NT2/D1 (cell line): ENCODE results near the gene IRF7.

ENCODE experiments used
- DNase-seq: peaks from one replicate; pipeline ENCODE4 v3.0.0-alpha.2; 2011; ENCODE audit warnings: low read depth, low spot score
- H3K27me3 ChIP-seq: 2 replicates; pipeline ENCODE4 v1.6.0; 2011; ENCODE audit warnings: mild to moderate bottlenecking; ENCODE audit not compliant: insufficient read length, insufficient read depth
- H3K36me3 ChIP-seq: 2 replicates; pipeline ENCODE4 v1.6.1; 2011; ENCODE audit warnings: mild to moderate bottlenecking, low read length, mixed read lengths; ENCODE audit not compliant: insufficient read depth, insufficient read length
- H3K4me1 ChIP-seq: 2 replicates; pipeline ENCODE4 v1.5.1; 2011; ENCODE audit not compliant: insufficient read depth, insufficient read length
- H3K4me3 ChIP-seq: 2 replicates; pipeline ENCODE4 v1.5.1; 2011; ENCODE audit warnings: low read depth; ENCODE audit not compliant: insufficient read length
- H3K9ac ChIP-seq: 2 replicates; pipeline ENCODE4 v1.6.0; 2011; ENCODE audit warnings: low read depth; ENCODE audit not compliant: insufficient read length
- H3K9me3 ChIP-seq: 2 replicates; pipeline ENCODE4 v1.5.1; 2011; ENCODE audit warnings: mild to moderate bottlenecking, low read length; ENCODE audit not compliant: insufficient read depth
- SUZ12 ChIP-seq: IDR thresholded peaks from 2 replicates; pipeline ENCODE4 v1.6.1; 2011; ENCODE audit not compliant: insufficient read length, insufficient read depth; ENCODE audit errors: extremely low read depth
- YY1 ChIP-seq: IDR thresholded peaks from 2 replicates; pipeline ENCODE4 v1.6.1; 2011; ENCODE audit not compliant: insufficient read length, insufficient read depth
- ZNF274 ChIP-seq: IDR thresholded peaks from 2 replicates; pipeline ENCODE4 v1.6.1; 2011; ENCODE audit warnings: mild to moderate bottlenecking, low read depth, low read length

Gene IRF7

DNA sequence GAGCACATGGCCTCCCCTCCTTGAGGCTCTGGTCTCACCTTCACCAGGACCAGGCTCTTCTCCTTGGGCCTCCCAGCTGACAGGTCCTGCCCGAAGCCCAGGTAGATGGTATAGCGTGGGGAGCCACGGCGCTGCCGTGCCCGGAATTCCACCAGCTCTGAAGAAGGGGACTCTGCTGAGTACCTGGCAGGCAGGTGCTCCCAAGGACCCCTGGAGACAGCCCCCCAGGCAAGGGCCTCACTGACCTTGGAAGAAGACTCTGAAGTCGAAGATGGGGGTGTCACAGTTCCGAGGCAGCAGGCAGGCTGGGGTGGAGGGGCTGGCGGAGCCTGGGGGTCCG lies 2.8 kb downstream of the IRF7 start:
- no peaks in the 10 kb centered on the region for H3K27me3 ChIP-seq
- TF ChIP-seq ZNF274, result no peak
- TF ChIP-seq YY1, result no peak
- TF ChIP-seq SUZ12, result no peak
- no peak overlapping the region for H3K4me3 ChIP-seq
- H3K9me3 ChIP-seq, result no peaks in the 10 kb centered on the region
- no peak for DNase-seq
- peaks cover 30% of the 10 kb centered on the region for H3K4me1 ChIP-seq
- H3K36me3 ChIP-seq, result peaks cover 93% of the 10 kb centered on the region
- H3K9ac ChIP-seq, result no peak overlapping the region

DNA sequence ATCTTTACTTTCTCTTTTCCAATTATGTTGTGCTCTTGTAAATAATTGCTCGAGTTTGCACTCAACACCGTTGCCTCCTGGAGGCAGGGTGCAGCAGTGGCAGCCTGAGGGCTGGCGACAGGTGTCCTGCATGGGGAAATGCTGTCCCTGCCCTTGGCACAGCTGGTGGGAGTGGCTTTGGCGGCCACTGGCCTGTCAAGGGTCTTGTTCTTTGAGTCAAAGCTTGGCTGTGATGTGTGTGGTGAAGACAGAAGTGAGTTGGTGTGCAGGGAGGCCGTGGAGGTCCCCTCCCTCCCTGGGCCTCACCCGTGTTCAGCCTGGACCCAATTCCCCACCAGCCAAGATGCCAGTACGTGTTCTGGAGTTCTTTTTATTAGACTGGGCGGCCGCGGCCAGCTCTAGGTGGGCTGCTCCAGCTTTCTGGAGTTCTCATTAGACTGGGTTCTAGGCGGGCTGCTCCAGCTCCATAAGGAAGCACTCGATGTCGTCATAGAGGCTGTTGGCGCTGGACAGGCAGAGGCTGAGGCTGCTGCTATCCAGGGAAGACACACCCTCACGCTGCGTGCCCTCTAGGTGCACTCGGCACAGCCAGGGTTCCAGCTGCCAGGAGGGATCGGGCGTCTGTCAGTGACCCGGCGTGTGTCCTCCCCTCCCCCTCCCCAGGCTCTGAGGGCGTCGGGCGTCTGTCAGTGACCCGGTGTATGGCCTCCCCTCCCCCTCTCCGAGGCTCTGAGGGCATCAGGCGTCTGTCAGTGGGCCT lies 3.4 kb downstream of the IRF7 start:
- no peak for DNase-seq
- Histone ChIP-seq H3K4me1 (peaks cover 31% of the 10 kb centered on the region), H3K9me3 (no peaks in the 10 kb centered on the region), H3K27me3 (no peaks in the 10 kb centered on the region), H3K36me3 (peaks cover 94% of the 10 kb centered on the region), H3K9ac (no peak overlapping the region), H3K4me3 (no peak overlapping the region)
- TF ChIP-seq SUZ12 (no peak), ZNF274 (no peak), YY1 (no peak)

DNA sequence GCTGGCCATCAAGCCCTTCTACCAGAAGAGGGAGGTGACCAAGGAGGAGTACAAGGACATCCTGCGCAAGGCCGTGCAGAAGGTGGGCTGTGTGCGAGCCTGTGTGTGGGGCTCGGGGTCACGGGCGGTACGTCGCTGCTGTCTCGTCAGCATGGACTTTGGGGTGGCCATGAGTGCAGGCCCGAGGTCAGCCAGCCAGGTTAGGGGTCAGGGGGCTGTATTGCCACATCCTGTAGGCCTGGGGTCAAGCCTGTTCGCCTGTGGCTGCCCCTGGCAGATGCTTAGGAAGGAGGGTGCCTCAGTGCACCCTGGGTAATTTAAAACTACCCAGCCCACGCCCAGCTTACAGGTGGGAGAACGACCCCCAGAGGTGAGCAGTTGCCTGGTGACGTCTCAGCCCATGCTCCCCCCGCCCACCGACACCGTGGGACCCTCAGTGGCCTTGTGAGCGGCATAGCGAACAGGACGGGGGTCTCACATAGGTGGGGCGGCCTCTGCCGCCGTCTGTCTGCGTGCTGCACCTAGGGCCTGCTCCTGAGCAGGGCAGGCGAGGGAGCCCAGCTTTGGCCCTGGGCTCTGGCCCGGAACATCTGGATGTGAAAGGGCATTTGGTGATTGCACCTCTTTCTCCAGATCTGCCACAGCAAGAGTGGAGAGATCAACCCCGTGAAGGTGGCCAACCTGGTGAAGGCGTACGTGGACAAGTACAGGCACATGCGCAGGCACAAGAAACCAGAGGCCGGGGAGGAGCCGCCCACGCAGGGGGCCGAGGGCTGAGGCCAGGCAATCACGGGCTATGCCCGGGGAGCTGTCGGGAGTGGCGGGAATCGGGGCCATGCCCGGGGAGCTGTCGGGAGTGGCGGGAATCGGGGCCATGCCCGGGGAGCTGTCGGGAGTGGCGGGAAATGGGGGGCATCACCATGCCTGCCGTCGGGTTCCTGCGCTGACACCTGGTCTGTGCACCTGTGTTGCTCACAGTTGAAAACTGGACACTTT lies 4.5 kb downstream of the IRF7 start:
- Histone ChIP-seq H3K27me3 (no peaks in the 10 kb centered on the region), H3K9ac (no peak overlapping the region), H3K4me1 (peaks cover 29% of the 10 kb centered on the region), H3K9me3 (no peaks in the 10 kb centered on the region), H3K4me3 (no peak overlapping the region), H3K36me3 (peaks cover 94% of the 10 kb centered on the region)
- TF ChIP-seq ZNF274 (no peak), YY1 (no peak), SUZ12 (no peak)
- DNase-seq, result no peak

GRCh38 chr11:610146-610801 lies 5.5 kb downstream of the IRF7 start:
- Histone ChIP-seq H3K36me3 (peaks cover 95% of the 10 kb centered on the region), H3K4me3 (no peak overlapping the region), H3K9ac (no peak overlapping the region), H3K9me3 (no peaks in the 10 kb centered on the region), H3K27me3 (no peaks in the 10 kb centered on the region), H3K4me1 (peaks cover 37% of the 10 kb centered on the region)
- no peak for TF ChIP-seq SUZ12
- no peak for TF ChIP-seq ZNF274
- TF ChIP-seq YY1, result no peak
- DNase-seq, result no peak

- no peak overlapping the region for H3K9ac ChIP-seq
- TF ChIP-seq SUZ12 (no peak), YY1 (no peak), ZNF274 (no peak)
- H3K9me3 ChIP-seq, result no peaks in the 10 kb centered on the region
- peaks cover 35% of the 10 kb centered on the region for H3K4me1 ChIP-seq
- no peaks in the 10 kb centered on the region for H3K27me3 ChIP-seq
- H3K4me3 ChIP-seq, result no peak overlapping the region
- H3K36me3 ChIP-seq, result peaks cover 94% of the 10 kb centered on the region
- no peak for DNase-seq
Measured at GRCh38 chr11:609341-609811, 6.4 kb downstream of the IRF7 start.

GRCh38 chr11:608791-609251 lies 6.9 kb downstream of the IRF7 start:
- Histone ChIP-seq H3K27me3 (no peaks in the 10 kb centered on the region), H3K9ac (no peak overlapping the region), H3K4me3 (no peak overlapping the region), H3K4me1 (peaks cover 29% of the 10 kb centered on the region), H3K9me3 (no peaks in the 10 kb centered on the region), H3K36me3 (peaks cover 93% of the 10 kb centered on the region)
- no peak for DNase-seq
- no peak for TF ChIP-seq ZNF274
- TF ChIP-seq SUZ12, result no peak
- TF ChIP-seq YY1, result no peak
